Measurements from ENCODE around the gene ARHGAP45.

Gene ARHGAP45

GRCh38 chr19:1070576-1070930, 3.6 kb downstream of the ARHGAP45 start:
- no peak for DNase-seq (ENCODE audit: low read depth)

DNA sequence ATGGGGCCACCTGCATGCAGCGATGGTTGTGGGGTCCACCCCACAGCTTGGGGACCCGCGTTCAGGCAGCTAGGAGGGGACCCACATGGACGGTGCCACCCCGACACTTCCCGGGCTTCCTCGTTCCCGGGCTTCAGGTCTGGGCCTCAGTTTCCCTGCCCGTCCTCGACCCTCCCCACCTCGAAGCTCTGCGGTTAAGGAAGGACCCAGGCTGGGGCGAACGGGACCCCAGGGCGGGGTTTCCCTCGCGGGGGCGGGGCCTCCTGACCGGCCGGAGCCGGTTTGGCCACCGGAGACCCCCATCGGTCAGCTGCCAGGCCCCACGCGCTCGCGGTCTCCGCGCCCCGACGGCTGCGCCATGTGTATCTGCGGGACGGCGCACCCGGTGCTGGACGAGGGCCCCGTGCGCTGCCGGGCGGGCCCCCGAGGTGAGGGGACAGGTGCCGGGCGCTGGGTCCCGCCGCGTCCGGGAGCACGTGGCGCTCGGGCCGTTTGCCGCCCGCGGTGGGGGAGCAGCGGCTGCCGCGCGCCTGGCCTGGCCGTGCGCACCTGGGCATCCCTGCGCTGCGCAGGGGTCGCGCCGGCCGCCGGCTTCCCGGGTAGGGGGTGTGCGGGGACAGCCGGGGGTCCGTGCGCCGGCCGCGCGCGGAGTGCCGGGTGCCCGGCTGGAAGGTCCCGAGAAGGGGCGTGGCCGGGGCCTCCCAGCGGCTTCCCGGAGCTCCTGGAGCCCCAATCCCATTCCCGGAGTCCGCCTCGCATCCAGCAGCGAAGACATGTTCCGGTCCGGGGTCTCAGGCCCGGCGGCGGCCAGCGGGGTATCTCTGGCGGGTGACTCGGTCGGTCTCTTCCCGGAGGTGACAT, 4.2 kb downstream of the ARHGAP45 start:
- no peak for DNase-seq (ENCODE audit: low read depth)

- DNase-seq (ENCODE audit: low read depth): no peak
These were observed 5.5 kb downstream of the ARHGAP45 start for GRCh38 chr19:1072371-1073015.

DNA sequence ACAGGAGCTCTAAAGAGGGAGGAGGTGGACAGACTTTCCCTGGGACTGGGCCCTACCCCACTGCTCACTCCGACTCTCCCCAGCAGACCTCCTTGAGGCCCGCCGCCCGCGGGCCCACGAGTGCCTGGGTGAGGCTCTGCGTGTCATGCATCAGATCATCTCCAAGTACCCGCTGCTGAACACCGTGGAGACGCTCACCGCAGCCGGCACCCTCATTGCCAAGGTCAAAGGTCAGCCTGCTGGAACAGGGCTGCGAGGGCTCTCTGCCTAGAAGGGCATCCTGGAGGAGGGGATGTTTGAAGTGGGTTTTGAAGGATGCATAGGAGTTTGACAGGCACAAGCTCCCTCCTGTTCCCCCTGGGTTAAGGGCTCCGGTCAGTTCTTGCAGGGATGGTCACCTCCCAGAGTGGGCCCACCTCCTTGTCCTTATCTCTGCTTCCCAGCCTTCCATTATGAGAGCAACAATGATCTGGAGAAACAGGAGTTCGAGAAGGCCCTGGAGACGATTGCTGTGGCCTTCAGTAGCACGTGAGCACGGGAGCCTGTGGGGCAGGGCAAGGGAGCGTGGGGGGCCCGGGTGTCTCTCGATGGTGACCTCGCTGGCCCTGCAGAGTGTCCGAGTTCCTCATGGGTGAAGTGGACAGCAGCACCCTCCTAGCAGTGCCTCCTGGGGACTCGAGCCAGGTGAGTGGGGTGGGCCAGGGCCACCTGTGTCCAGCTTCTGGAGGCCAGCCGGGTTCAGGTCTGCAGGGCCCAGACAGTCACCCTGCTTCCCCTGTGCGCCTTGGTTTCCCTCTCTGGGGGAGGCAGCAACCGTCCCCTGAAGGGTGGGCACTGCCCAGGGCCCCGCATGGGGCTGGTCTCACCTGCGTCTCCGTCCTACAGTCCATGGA, 6.3 kb downstream of the ARHGAP45 start:
- no peak for DNase-seq (ENCODE audit: low read depth)

GRCh38 chr19:1073956-1074517, 7.1 kb downstream of the ARHGAP45 start:
- DNase-seq (ENCODE audit: low read depth): no peak

- DNase-seq (ENCODE audit: low read depth): peak; percentile 94
These were observed 7.7 kb downstream of the ARHGAP45 start for GRCh38 chr19:1074544-1075283.

- DNase-seq (ENCODE audit: low read depth): no peak
These were observed 9.0 kb downstream of the ARHGAP45 start for GRCh38 chr19:1076046-1076386.

GRCh38 chr19:1076951-1077350, 10.0 kb downstream of the ARHGAP45 start:
- DNase-seq (ENCODE audit: low read depth): peak; percentile 92

GRCh38 chr19:1079566-1080111, 12.7 kb downstream of the ARHGAP45 start:
- no peak for DNase-seq (ENCODE audit: low read depth)

DNA sequence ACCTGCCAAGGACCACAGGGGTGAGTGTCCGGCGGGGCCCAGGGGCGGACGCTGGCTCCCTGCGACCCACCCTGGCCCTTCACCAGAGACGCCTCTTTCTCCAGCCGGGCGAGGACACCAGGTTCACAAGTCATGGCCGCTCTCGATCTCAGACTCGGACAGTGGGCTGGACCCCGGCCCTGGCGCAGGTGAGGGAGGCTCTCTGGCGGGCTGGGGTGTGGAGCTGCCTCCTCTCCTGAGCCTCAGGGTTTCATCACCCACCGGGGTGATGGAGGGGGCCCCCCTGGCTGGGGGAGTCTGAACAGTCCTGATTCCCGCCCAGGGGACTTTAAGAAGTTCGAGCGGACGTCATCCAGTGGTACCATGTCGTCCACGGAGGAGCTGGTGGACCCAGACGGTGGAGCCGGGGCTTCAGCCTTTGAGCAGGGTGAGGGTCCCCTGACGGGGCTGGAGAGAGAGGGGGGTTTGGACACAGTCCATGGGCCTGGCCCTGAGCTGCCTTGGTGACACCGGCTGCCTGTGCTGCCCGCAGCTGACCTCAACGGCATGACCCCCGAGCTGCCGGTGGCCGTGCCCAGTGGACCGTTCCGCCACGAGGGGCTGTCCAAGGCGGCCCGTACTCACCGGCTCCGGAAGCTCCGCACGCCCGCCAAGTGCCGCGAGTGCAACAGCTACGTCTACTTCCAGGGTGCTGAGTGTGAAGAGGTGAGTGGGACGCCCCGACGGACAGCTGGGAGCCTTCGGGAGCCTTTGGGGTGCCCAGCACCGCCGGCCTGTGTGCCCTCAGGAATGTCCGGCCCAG, 13.6 kb downstream of the ARHGAP45 start:
- no peak for DNase-seq (ENCODE audit: low read depth)

DNA sequence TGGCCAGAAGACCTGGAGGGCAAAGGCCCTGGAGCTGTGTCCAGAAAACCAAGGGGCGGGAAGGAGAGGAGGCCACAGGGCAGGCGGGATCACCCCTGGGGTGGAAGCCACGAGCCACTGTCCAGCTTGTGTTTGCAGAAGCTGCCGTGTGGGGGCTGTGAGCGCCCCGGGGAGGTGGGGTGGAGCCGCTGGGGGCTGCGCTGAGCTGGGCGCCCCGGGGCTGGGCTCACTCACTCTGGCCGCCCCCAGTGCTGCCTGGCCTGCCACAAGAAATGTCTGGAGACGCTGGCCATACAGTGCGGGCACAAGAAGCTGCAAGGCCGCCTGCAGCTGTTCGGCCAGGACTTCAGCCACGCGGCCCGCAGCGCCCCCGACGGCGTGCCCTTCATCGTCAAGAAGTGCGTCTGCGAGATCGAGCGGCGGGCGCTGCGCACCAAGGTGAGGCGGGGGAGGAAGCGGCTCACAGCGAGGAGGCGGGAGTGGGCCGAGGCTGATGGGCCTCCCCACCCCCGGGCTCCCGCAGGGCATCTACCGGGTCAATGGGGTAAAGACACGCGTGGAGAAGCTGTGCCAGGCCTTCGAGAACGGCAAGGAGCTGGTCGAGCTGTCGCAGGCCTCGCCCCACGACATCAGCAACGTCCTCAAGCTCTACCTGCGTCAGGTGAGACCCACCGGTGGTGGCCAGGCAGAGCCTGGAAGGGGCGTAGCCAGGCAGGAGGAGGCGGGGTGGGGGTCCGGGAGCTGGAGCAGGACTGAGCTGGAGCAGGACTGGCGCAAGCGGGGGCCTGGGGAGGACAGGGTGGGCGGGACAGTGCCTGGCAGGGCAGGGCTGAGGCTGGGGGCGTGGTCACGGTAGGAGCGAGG, 14.6 kb downstream of the ARHGAP45 start:
- DNase-seq (ENCODE audit: low read depth): no peak

DNA sequence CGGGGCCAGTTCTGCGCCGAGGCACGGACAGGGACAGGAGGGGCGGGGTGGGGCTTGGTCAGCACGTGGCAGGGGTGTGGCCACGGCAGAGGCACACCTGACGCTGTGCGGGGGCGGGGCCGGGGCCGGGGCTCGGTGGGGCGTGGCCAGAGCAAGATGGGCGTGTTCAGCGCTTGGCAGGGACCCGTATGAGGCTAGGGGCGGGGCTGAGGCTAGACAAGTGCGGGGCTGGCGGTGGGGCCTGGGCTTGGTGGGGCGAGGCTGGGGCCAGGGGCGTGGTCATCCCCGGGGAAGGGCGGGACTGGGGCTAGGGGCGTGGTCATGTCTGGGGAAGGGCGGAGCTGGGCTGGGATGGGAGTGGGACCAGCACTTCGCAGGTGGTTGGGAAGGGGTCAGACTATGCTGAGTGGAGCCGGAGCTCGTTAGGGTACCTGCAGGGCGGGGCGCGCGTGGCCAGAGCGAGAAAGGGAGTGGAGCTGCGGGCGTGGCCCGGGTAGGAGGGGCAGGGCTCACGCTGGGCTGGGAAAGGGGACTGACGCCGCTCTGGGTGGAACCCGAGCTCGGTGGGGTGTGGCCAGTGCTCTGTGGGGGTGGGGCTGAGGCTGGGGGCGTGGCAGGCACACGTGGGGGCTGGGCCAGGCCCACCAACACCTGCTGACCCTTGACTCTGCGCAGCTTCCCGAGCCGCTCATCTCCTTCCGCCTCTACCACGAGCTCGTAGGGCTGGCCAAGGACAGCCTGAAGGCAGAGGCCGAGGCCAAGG, 15.4 kb downstream of the ARHGAP45 start:
- DNase-seq (ENCODE audit: low read depth): peak; percentile 83

DNA sequence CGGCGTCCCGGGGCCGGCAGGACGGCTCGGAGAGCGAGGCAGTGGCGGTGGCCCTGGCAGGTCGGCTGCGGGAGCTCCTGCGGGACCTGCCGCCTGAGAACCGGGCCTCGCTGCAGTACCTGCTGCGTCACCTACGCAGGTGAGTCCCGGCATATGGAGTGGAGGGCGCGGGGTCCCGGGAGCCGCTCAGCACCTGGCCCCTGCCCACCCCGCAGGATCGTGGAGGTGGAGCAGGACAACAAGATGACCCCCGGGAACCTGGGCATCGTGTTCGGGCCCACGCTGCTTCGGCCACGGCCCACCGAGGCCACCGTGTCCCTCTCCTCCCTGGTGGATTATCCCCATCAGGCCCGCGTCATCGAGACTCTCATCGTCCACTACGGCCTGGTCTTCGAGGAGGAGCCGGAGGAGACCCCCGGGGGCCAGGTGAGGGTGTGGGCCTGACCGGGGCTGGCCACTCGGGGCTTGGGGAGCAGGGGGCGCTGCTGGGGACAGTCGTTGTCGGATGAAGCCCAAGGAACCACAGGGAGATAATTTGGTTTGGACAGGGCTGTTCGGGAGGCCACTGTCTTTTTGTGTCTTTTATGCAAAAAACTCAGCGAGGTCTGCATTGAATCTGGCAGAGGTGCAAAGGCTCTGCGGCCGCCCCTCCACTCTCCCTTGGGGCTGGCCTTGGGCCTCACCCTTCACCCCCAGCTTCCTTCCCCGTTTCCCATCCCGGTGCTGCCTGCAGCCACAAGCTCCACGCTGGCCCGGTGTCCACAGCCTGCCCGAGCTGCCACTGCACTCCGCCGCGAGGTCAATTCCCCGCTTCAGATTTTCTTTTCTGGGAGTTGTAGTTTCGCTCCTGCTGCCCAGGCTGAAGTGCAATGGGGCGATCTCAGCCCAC, 16.2 kb downstream of the ARHGAP45 start:
- no peak for DNase-seq (ENCODE audit: low read depth)

DNA sequence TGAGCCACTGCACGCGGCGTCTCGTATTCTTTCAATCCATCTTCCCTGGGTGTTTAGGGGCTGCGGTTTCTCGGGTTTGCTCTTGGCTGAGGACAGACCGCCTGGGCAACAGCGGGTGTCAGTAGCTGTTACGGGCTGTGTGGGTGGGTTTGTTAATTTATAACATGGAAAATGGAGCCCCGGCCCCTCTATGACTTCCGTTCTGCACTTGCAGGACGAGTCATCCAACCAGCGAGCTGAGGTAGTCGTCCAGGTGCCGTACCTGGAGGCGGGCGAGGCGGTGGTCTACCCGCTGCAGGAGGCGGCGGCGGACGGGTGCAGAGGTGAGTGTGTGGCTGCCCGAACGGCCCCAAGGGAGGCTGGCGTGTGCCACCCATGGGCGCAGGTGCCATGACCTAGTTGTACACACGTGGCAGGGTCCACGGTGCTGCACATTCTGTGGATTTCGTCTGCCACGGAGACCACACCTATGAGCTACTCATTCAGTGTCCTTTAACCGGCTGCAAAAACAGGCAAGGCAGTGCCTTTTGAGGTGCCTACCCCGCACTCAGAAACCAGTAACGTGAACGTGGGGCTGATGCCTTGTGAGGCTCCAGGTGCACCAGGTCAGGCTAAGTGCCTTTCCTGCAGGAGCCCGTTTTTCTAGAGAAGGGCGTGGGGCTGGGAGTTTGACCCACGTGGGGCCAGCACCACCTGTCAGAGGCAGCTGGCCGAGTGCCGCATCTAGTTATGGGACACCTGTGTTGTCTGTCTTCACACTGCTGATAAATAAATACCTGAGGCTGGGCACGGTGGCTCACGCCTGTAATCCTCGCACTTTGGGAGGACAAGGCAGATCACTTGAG, 17.3 kb downstream of the ARHGAP45 start:
- no peak for DNase-seq (ENCODE audit: low read depth)

- DNase-seq (ENCODE audit: low read depth): no peak
These were observed 18.2 kb downstream of the ARHGAP45 start for GRCh38 chr19:1085053-1085658.

All from T follicular helper cell (primary cell).